ENCODE results near the gene PPP2R5C. TPM values are rescaled to one million over a fixed set of nuclear protein-coding genes. Genes with fewer than 3 reads are reported as not detected.

PPP2R5C gene
- total and polyA plus RNA-seq, 2 of the 8 experiments (the other 6 are each of a cell fraction or from before 2014, with no cell fraction given), result 49.6 to 95.9 TPM

DNA sequence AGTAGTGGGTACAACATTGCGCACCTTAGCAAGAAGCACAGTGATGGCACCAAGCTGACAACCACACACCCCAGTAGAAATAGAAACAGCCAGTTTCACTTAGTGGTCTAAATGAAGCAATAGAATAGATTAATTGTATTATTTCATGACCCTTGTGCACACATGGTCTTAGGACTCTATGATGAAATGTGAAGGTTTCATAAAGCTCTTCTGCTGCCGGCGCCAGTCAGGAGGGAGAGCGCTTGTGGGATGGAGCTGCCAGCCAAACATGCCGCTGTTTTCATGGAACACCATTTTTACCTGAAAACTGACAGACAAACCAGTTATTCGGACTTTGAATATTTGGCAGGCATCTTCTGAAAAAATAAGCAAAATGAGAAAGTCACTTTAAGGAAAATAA lies 100.0 kb downstream of the PPP2R5C start:
- Histone ChIP-seq H3K79me1 (ENCODE audit: low read depth, low read length) (no peaks in the 10 kb centered on the region; the same call in 1 of the 2 replicates), H2BK5ac (ENCODE audit: low read depth, low read length) (no peak overlapping the region), H3K36me3 (ENCODE audit: control insufficient read depth in 2 of 4, insufficient read depth in 4 of 4, low read length in 3 of 4) (peaks cover 0 to 9% (median 1%) of the 10 kb centered on the region in 4 experiments; a peak in 4 of 8 replicates), H2AK5ac (ENCODE audit: low read depth, low read length) (no peak overlapping the region), H3K4me3 (ENCODE audit: extremely low read depth in 1 of 4, insufficient read depth in 2 of 4, low read depth in 3 of 4, low read length in 4 of 4) (no peak overlapping the region), H3K4me1 (replicated peaks in 1 of 4; ENCODE audit: control insufficient read depth in 3 of 4, insufficient read depth in 4 of 4, low read length in 3 of 4) (no peaks in the 10 kb centered on the region), H3K23me2 (ENCODE audit: low read depth, low read length) (no peaks in the 10 kb centered on the region), H3K14ac (ENCODE audit: insufficient read length) (no peak overlapping the region), H3K18ac (ENCODE audit: extremely low read depth, low read length) (no peak overlapping the region), H3K27me3 (replicated peaks in 1 of 4; ENCODE audit: control insufficient read depth in 3 of 4, extremely low read depth in 1 of 4, insufficient read depth in 3 of 4, low read length in 3 of 4) (no peaks in the 10 kb centered on the region), H2BK15ac (ENCODE audit: low read length) (no peak overlapping the region), H4K20me1 (replicated peaks in 1 of 2; ENCODE audit: control insufficient read depth in 1 of 2, insufficient read depth in 2 of 2, low read length in 2 of 2) (peaks cover 2 to 5% of the 10 kb centered on the region in 2 experiments), H3K23ac (ENCODE audit: insufficient read length) (no peak overlapping the region), H2BK120ac (replicated peaks; ENCODE audit: low read depth, low read length) (no peak overlapping the region), H2AFZ (ENCODE audit: low read length) (no peak overlapping the region), H4K5ac (ENCODE audit: insufficient read length, low read depth, low read length) (no peak overlapping the region), H4K8ac (ENCODE audit: extremely low read depth, insufficient read depth, low read length) (no peak overlapping the region), H2BK12ac (ENCODE audit: low read depth, low read length) (no peak overlapping the region), H3K79me2 (ENCODE audit: control insufficient read depth in 1 of 2, insufficient read depth in 2 of 2, low read length in 2 of 2) (no peaks in the 10 kb centered on the region), H4K91ac (replicated peaks; ENCODE audit: insufficient read length, low read length) (no peak overlapping the region), H3K56ac (replicated peaks; ENCODE audit: insufficient read length, low read depth, low read length) (no peak overlapping the region), H3K9me3 (ENCODE audit: insufficient read depth in 2 of 2, low read depth in 1 of 2, low read length in 1 of 2) (no peaks in the 10 kb centered on the region), H3K9ac (replicated peaks in 1 of 4; ENCODE audit: extremely low read depth in 1 of 4, low read depth in 3 of 4, low read length in 3 of 4) (no peak overlapping the region), H3K4me2 (ENCODE audit: insufficient read depth in 1 of 2, low read depth in 2 of 2, low read length in 2 of 2) (no peak overlapping the region), H3K27ac (ENCODE audit: low read depth, low read length) (no peak overlapping the region), H2BK20ac (ENCODE audit: low read length) (no peak overlapping the region), H3K4ac (replicated peaks; ENCODE audit: insufficient read length, low read depth, low read length) (no peak overlapping the region)
- CTCF ChIA-PET (ENCODE audit: partially characterized antibody), result interaction anchor here (0.7 kb wide), 1 partner anchor 91 kb away, joined by 3 read pairs; no protein-coding TSS in a partner anchor
- FAIRE-seq (no peak), DNase-seq (ENCODE audit: low read depth in 1 of 2, low spot score in 2 of 2) (no peak)
- TF ChIP-seq TBP (IDR thresholded peaks at IDR 0.05; ENCODE audit: low read depth, low read length) (no peak), RAD21 (IDR thresholded peaks at IDR 0.05 in 1 of 2, conservative IDR thresholded peaks at IDR 0.05 in 1 of 2; ENCODE audit: low read depth in 2 of 2, low read length in 2 of 2) (no peak), POLR2A (IDR thresholded peaks at IDR 0.05; ENCODE audit: control extremely low read depth in 1 of 2, low read depth in 2 of 2, low read length in 2 of 2) (no peak), CHD2 (IDR thresholded peaks at IDR 0.05; ENCODE audit: low read length) (no peak), PHF8 (conservative IDR thresholded peaks at IDR 0.05; ENCODE audit: low read depth, low read length) (no peak), GABPA (IDR thresholded peaks at IDR 0.05; ENCODE audit: borderline replicate concordance, insufficient read depth, low read length) (no peak), EZH2 (IDR thresholded peaks at IDR 0.05; ENCODE audit: low read depth, low read length, severe bottlenecking) (no peak), KDM4A (IDR thresholded peaks at IDR 0.05; ENCODE audit: low read depth, low read length, severe bottlenecking) (no peak), SIRT6 (IDR thresholded peaks at IDR 0.05; ENCODE audit: low read length) (no peak), TAF1 (IDR thresholded peaks at IDR 0.05; ENCODE audit: low read depth, low read length) (no peak), SP1 (IDR thresholded peaks at IDR 0.05; ENCODE audit: low read depth, low read length) (no peak), HDAC2 (IDR thresholded peaks at IDR 0.05; ENCODE audit: borderline replicate concordance in 1 of 2, low read depth in 2 of 2, low read length in 2 of 2) (no peak), CBX5 (IDR thresholded peaks at IDR 0.05; ENCODE audit: low read depth, low read length) (no peak), NRF1 (IDR thresholded peaks at IDR 0.05; ENCODE audit: low read depth, low read length) (no peak), KDM1A (IDR thresholded peaks at IDR 0.05; ENCODE audit: borderline replicate concordance, low read length) (no peak)
- 91% methylated on average over 6 of the region's 6 CpGs; no CpG with 5 or more reads in 1 of the 2 experiments for WGBS, 2 experiments (ENCODE audit: extremely low coverage in 1 of 2, insufficient coverage in 1 of 2, insufficient read length in 1 of 2, insufficient replicate concordance in 2 of 2, low coverage in 1 of 2, low lambda C conversion rate in 2 of 2, missing lambda C conversion rate in 1 of 2)
- POLR2A ChIA-PET (ENCODE audit: partially characterized antibody), result no interaction called here
